Measurements from ENCODE around the gene CSMD2.

CSMD2 gene

GRCh38 chr1:33659641-33660040, 505.4 kb downstream of the CSMD2 start:
- no peak for DNase-seq

- DNase-seq, result no peak
Observed at GRCh38 chr1:33657833-33658232, 507.2 kb downstream of the CSMD2 start.

- DNase-seq, result no peak
Observed at GRCh38 chr1:33656467-33657005, 508.5 kb downstream of the CSMD2 start.

GRCh38 chr1:33655496-33655895, 509.5 kb downstream of the CSMD2 start:
- no peak for DNase-seq

GRCh38 chr1:33654267-33654834, 510.7 kb downstream of the CSMD2 start:
- no peak for DNase-seq

GRCh38 chr1:33653226-33653625, 511.8 kb downstream of the CSMD2 start:
- no peak for DNase-seq

GRCh38 chr1:33650708-33651107, 514.3 kb downstream of the CSMD2 start:
- no peak for DNase-seq

GRCh38 chr1:33649759-33650158, 515.3 kb downstream of the CSMD2 start:
- no peak for DNase-seq

GRCh38 chr1:33643216-33643615, 521.8 kb downstream of the CSMD2 start:
- DNase-seq, result no peak

- no peak for DNase-seq
Observed at GRCh38 chr1:33641104-33641830, 523.8 kb downstream of the CSMD2 start.

- no peak for DNase-seq
Observed at GRCh38 chr1:33640114-33640660, 524.8 kb downstream of the CSMD2 start.

GRCh38 chr1:33637846-33638440, 527.1 kb downstream of the CSMD2 start:
- DNase-seq, result no peak

- no peak for DNase-seq
Observed at GRCh38 chr1:33636209-33636608, 528.8 kb downstream of the CSMD2 start.

- no peak for DNase-seq
Observed at GRCh38 chr1:33635336-33636012, 529.6 kb downstream of the CSMD2 start.

GRCh38 chr1:33634806-33635205, 530.2 kb downstream of the CSMD2 start:
- DNase-seq, result peak; percentile 8 to 9

- no peak for DNase-seq
Observed at GRCh38 chr1:33634143-33634542, 530.9 kb downstream of the CSMD2 start.

GRCh38 chr1:33633019-33633801, 531.8 kb downstream of the CSMD2 start:
- peak; percentile 91 to 92 for DNase-seq

GRCh38 chr1:33630686-33631085, 534.3 kb downstream of the CSMD2 start:
- DNase-seq, result no peak

- DNase-seq, result no peak
Observed at GRCh38 chr1:33626801-33627200, 538.2 kb downstream of the CSMD2 start.

- DNase-seq, result peak; percentile 12 to 16
Observed at GRCh38 chr1:33624991-33625870, 539.8 kb downstream of the CSMD2 start.

GRCh38 chr1:33624261-33624990, 540.6 kb downstream of the CSMD2 start:
- DNase-seq, result no peak

Measured in stimulated activated CD4-positive, alpha-beta T cell treated with anti-CD3 and anti-CD28 coated beads, Interleukin-2, amount 100 ng/mL, for 48 hours (primary cell).